Measurements from ENCODE around the gene PDGFRB. TPM values are rescaled to one million over a fixed set of nuclear protein-coding genes. Genes with fewer than 3 reads are reported as not detected.
A peak's percentile ranks its signal among the peaks of the same experiment; 100 is the strongest.

PDGFRB gene
- polyA plus RNA-seq (ENCODE audit: insufficient read length in 3 of 3), result 100 to 1,000 TPM; 113 to 137 (median 137) TPM
- long read RNA-seq, donor 1, full-length matches to known transcripts, result 4 of 29 reads
- long read RNA-seq, donor 1, partial matches to known transcripts, result 25 of 29 reads
- long read RNA-seq, donor 1, other reads (novel, unspliced or antisense), result 0 of 29 reads
- long read RNA-seq, donor 2, full-length matches to known transcripts, result 6 of 65 reads
- long read RNA-seq, donor 2, partial matches to known transcripts, result 50 of 65 reads
- long read RNA-seq, donor 2, other reads (novel, unspliced or antisense), result 9 of 65 reads
- long read RNA-seq, donor 3, full-length matches to known transcripts, result 2 of 39 reads
- long read RNA-seq, donor 3, partial matches to known transcripts, result 37 of 39 reads
- long read RNA-seq, donor 3, other reads (novel, unspliced or antisense), result 0 of 39 reads
- long read RNA-seq, donor 4, full-length matches to known transcripts, result 4 of 31 reads
- long read RNA-seq, donor 4, partial matches to known transcripts, result 27 of 31 reads
- long read RNA-seq, donor 4, other reads (novel, unspliced or antisense), result 0 of 31 reads
- long read RNA-seq, donor 5, full-length matches to known transcripts, result 1 of 17 reads
- long read RNA-seq, donor 5, partial matches to known transcripts, result 16 of 17 reads
- long read RNA-seq, donor 5, other reads (novel, unspliced or antisense), result 0 of 17 reads
- long read RNA-seq, donor 6, full-length matches to known transcripts, result 3 of 60 reads
- long read RNA-seq, donor 6, partial matches to known transcripts, result 57 of 60 reads
- long read RNA-seq, donor 6, other reads (novel, unspliced or antisense), result 0 of 60 reads
- long read RNA-seq, donor 7, full-length matches to known transcripts, result 6 of 116 reads
- long read RNA-seq, donor 7, partial matches to known transcripts, result 110 of 116 reads
- long read RNA-seq, donor 7, other reads (novel, unspliced or antisense), result 0 of 116 reads
- long read RNA-seq, donor 8, full-length matches to known transcripts, result 1 of 33 reads
- long read RNA-seq, donor 8, partial matches to known transcripts, result 32 of 33 reads
- long read RNA-seq, donor 8, other reads (novel, unspliced or antisense), result 0 of 33 reads
- long read RNA-seq, donor 9, full-length matches to known transcripts, result 4 of 50 reads
- long read RNA-seq, donor 9, partial matches to known transcripts, result 46 of 50 reads
- long read RNA-seq, donor 9, other reads (novel, unspliced or antisense), result 0 of 50 reads
- long read RNA-seq, donor 10, full-length matches to known transcripts, result 4 of 63 reads
- long read RNA-seq, donor 10, partial matches to known transcripts, result 53 of 63 reads
- long read RNA-seq, donor 10, other reads (novel, unspliced or antisense), result 6 of 63 reads
- long read RNA-seq, donor 11, full-length matches to known transcripts, result 4 of 62 reads
- long read RNA-seq, donor 11, partial matches to known transcripts, result 58 of 62 reads
- long read RNA-seq, donor 11, other reads (novel, unspliced or antisense), result 0 of 62 reads
- long read RNA-seq, donor 12, full-length matches to known transcripts, result 6 of 43 reads
- long read RNA-seq, donor 12, partial matches to known transcripts, result 37 of 43 reads
- long read RNA-seq, donor 12, other reads (novel, unspliced or antisense), result 0 of 43 reads
- long read RNA-seq, donor 13, full-length matches to known transcripts, result 4 of 56 reads
- long read RNA-seq, donor 13, partial matches to known transcripts, result 52 of 56 reads
- long read RNA-seq, donor 13, other reads (novel, unspliced or antisense), result 0 of 56 reads
- long read RNA-seq, donor 14, full-length matches to known transcripts, result 8 of 89 reads
- long read RNA-seq, donor 14, partial matches to known transcripts, result 69 of 89 reads
- long read RNA-seq, donor 14, other reads (novel, unspliced or antisense), result 12 of 89 reads
- long read RNA-seq, donor 15, full-length matches to known transcripts, result 2 of 70 reads
- long read RNA-seq, donor 15, partial matches to known transcripts, result 68 of 70 reads
- long read RNA-seq, donor 15, other reads (novel, unspliced or antisense), result 0 of 70 reads
- long read RNA-seq, donor 16, full-length matches to known transcripts, result 3 of 70 reads
- long read RNA-seq, donor 16, partial matches to known transcripts, result 67 of 70 reads
- long read RNA-seq, donor 16, other reads (novel, unspliced or antisense), result 0 of 70 reads

GRCh38 chr5:150155258-150156026, at the start of gene PDGFRB:
PDGFRB (minus strand) TSS chr5:150155845; CDS start chr5:150137047, 18,798 bp downstream.
- DNase-seq, result peak; percentile 86

- no peak for DNase-seq
These were observed 48.9 kb upstream of the PDGFRB start for GRCh38 chr5:150204590-150204960.

- DNase-seq, result no peak
These were observed 48.4 kb upstream of the PDGFRB start for GRCh38 chr5:150203832-150204589.

GRCh38 chr5:150202501-150202900, 46.9 kb upstream of the PDGFRB start:
- DNase-seq, result no peak

GRCh38 chr5:150197476-150197875, 41.8 kb upstream of the PDGFRB start:
- DNase-seq, result no peak

GRCh38 chr5:150196986-150197385, 41.3 kb upstream of the PDGFRB start:
- no peak for DNase-seq

GRCh38 chr5:150196514-150196913, 40.9 kb upstream of the PDGFRB start:
- no peak for DNase-seq

- DNase-seq, result no peak
These were observed 40.3 kb upstream of the PDGFRB start for GRCh38 chr5:150195736-150196485.

- DNase-seq, result no peak
These were observed 36.8 kb upstream of the PDGFRB start for GRCh38 chr5:150192462-150192861.

GRCh38 chr5:150190987-150191386, 35.3 kb upstream of the PDGFRB start:
- no peak for DNase-seq

- DNase-seq, result no peak
These were observed 34.9 kb upstream of the PDGFRB start for GRCh38 chr5:150190503-150190979.

GRCh38 chr5:150189728-150190502, 34.3 kb upstream of the PDGFRB start, which contains the start of gene SLC6A7:
SLC6A7 (plus strand) TSS chr5:150190062; CDS start chr5:150190328, 266 bp downstream.
- DNase-seq, result no peak

- no peak for DNase-seq
These were observed 33.7 kb upstream of the PDGFRB start for GRCh38 chr5:150189326-150189725.

- no peak for DNase-seq
These were observed 32.6 kb upstream of the PDGFRB start for GRCh38 chr5:150188146-150188842.

- no peak for DNase-seq
These were observed 31.3 kb upstream of the PDGFRB start for GRCh38 chr5:150186897-150187296.

GRCh38 chr5:150186137-150186536, 30.5 kb upstream of the PDGFRB start:
- no peak for DNase-seq
